ENCODE measurements around the gene CACFD1. TPM values are rescaled to one million over a fixed set of nuclear protein-coding genes. Genes with fewer than 3 reads are reported as not detected.

CACFD1 gene
- total RNA-seq, 4 donors from 2014 or later, result 6.8 to 11.6 (median 9.4) TPM

DNA sequence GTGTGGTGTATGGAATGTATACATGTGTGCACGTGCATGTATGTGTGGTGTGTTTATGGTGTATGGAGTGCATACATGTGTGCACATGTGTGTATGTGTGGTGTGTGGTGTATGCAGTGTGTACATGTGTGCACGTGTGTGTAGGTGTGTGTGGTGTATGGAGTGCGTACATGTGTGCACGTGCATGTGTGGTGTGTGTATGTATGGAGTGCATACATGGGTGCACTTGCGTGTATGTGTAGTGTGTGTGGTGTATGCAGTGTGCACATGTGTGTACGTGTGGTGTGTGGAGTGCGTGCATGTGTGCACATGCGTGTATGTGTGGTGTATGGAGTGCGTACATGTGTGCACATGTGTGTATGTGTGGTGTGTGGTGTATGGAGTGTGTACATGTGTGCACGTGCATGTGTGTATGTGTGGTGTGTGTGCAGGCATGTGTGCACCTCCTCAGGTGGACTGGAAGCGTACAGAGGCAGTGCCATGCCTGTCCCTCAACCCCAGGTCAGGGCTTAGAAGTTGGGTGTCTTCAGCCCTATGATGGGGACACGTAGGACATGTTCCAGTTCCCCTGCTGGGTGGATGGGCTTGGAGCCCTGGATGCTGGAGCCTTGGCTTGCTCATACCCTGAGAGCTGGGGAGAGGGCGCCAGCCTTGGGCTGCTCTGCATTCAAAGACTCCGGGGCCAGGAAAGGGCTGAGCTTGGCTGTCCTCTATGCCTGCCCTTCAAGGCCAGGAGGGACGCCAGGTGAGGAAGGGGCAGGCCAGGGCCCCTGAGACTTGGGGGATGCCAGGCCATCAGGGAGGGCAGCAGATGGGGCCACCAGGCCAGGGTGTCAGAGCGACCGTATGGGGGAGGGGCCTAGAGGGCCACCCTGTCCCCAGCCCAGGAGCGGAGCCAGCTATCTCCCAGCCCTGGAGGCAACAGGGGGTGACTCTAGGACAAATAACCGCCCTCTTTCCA lies 52.8 kb downstream of the CACFD1 start:
- peaks cover 28% of the 10 kb centered on the region for H3K4me1 ChIP-seq
- H3K27ac ChIP-seq, result no peak overlapping the region
- 83% methylated on average over 18 of the region's 19 CpGs for WGBS
- H3K9me3 ChIP-seq, result no peaks in the 10 kb centered on the region
- H3K27me3 ChIP-seq, result peaks cover 6% of the 10 kb centered on the region
- no peak for DNase-seq (ENCODE audit: low spot score in 2 of 2)
- no peak overlapping the region for H3K4me3 ChIP-seq
- H3K36me3 ChIP-seq, result no peaks in the 10 kb centered on the region
- TF ChIP-seq POLR2A (IDR thresholded peaks at IDR 0.05) (no peak), EP300 (IDR thresholded peaks at IDR 0.05) (no peak), POLR2AphosphoS5 (IDR thresholded peaks at IDR 0.05) (no peak)
- TF ChIP-seq, protein P1, sequence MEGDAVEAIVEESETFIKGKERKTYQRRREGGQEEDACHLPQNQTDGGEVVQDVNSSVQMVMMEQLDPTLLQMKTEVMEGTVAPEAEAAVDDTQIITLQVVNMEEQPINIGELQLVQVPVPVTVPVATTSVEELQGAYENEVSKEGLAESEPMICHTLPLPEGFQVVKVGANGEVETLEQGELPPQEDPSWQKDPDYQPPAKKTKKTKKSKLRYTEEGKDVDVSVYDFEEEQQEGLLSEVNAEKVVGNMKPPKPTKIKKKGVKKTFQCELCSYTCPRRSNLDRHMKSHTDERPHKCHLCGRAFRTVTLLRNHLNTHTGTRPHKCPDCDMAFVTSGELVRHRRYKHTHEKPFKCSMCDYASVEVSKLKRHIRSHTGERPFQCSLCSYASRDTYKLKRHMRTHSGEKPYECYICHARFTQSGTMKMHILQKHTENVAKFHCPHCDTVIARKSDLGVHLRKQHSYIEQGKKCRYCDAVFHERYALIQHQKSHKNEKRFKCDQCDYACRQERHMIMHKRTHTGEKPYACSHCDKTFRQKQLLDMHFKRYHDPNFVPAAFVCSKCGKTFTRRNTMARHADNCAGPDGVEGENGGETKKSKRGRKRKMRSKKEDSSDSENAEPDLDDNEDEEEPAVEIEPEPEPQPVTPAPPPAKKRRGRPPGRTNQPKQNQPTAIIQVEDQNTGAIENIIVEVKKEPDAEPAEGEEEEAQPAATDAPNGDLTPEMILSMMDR (IDR thresholded peaks at IDR 0.05), result no peak

DNA sequence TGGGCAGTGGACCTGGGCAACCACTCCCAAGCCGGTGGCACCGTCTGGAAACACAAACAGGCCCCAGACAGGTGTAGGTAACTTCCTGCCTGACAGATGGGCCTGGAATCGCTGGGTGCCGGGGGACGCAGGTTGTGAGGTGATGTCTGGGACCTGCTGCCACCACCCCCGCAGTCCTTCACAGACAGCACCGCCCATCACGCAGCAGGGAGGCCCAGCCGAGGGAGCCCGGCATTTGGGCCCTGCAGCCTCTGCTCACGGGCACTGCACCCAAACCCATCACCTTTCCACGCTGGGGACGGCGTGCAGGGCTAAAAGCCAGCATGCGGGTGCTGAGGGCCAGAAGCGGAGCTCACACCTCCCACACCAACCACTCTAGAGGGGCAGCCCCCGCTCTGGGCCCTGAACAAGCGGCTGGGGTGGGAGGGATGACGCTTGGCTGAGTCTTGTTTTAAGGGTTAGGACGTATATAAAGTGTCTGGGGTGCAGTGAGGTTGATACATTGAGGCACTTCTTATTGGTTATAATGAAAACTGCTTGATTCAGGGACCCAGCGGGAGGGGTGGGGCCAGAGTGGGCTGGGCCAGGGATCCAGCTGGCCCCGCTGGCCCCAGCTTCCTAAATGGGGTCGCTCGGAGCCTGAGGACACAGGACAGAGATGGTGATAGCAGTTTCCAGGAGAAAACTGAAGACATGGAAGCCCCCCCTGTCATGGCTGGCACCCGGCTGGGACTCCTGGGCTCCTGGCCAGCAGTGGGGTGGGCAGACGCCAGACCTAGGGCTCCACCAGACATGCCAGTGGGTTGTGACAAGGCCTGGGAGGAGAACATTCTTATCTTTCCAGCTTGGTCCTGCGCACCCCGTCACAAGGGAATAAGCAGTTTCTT lies 53.7 kb downstream of the CACFD1 start:
- H3K36me3 ChIP-seq, result no peaks in the 10 kb centered on the region
- H3K4me3 ChIP-seq, result no peak overlapping the region
- DNase-seq (ENCODE audit: low spot score in 2 of 2), result no peak
- H3K27me3 ChIP-seq, result peaks cover 3% of the 10 kb centered on the region
- no peaks in the 10 kb centered on the region for H3K9me3 ChIP-seq
- no peak overlapping the region for H3K27ac ChIP-seq
- TF ChIP-seq, protein P1 (IDR thresholded peaks at IDR 0.05), result no peak
- TF ChIP-seq POLR2AphosphoS5 (IDR thresholded peaks at IDR 0.05), result no peak
- no peak for TF ChIP-seq POLR2A (IDR thresholded peaks at IDR 0.05)
- no peak for TF ChIP-seq EP300 (IDR thresholded peaks at IDR 0.05)
- peaks cover 28% of the 10 kb centered on the region for H3K4me1 ChIP-seq
- 67% methylated on average over 15 of the region's 28 CpGs for WGBS

DNA sequence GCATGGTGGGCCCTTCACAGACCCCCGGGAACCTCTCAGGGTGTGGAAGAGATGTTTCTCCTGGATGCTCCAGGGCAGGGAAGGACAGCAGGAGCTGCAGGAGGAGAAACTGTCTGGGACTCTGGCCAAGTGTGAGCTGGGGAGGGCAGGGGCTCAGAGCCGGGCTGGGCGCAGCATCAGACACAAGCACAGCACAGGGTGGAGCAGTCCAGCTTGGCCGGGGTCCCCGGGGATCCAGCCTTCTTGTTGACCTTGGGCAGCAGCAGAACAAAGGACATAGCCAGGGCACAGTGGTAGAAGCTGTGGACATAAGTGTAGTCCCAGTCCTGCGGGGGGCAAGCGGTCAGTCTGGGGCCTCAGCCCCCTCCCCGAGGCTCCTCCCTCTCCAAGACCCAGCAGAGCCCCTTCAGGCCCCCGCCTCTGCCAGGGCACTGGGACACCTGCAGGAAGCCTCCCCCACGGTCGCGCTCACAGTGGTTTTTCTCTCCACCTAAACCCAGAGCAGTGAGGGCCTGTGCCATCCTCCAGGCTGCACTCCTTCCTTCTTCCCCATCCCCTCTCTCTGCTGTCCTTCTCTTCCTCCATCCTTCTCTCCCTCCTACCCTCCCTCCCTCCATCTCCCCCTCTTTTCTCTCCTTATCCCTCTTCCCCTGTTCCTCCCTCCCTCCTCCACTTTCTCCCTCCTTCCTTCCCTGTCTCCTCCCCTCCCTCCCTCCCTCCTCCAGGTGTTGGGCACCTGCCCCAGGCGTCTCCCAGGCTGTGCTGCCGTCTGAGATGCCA lies 54.9 kb downstream of the CACFD1 start:
- DNase-seq (ENCODE audit: low spot score in 2 of 2), result no peak
- H3K4me1 ChIP-seq, result peaks cover 20% of the 10 kb centered on the region
- no peaks in the 10 kb centered on the region for H3K36me3 ChIP-seq
- no peaks in the 10 kb centered on the region for H3K27me3 ChIP-seq
- no peak for TF ChIP-seq POLR2AphosphoS5 (IDR thresholded peaks at IDR 0.05)
- no peak for TF ChIP-seq EP300 (IDR thresholded peaks at IDR 0.05)
- TF ChIP-seq POLR2A (IDR thresholded peaks at IDR 0.05), result no peak
- TF ChIP-seq, protein P1 (IDR thresholded peaks at IDR 0.05), result no peak
- WGBS, result 55% methylated on average over 12 of the region's 14 CpGs
- no peak overlapping the region for H3K27ac ChIP-seq
- no peak overlapping the region for H3K4me3 ChIP-seq
- no peaks in the 10 kb centered on the region for H3K9me3 ChIP-seq

DNA sequence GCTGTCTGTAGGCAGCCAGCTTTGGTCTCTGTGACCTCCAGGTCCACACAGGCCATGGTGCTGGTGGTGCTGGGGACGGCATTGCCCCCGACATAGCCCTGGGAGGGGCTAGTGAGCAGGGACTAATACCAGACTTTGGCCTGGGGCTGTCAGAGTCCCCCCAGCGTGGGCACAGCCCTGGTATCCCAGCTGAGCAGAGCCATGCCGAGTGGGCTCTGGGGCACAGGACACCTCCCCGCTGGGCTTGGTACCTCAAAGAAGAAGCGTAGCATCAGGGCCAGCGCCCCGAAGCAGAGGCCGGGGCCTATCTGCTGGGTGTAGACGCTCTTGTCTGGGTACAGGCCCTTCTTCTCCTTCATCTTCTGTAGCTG lies 55.4 kb downstream of the CACFD1 start:
- DNase-seq (ENCODE audit: low spot score in 2 of 2), result no peak
- no peak overlapping the region for H3K27ac ChIP-seq
- no peaks in the 10 kb centered on the region for H3K27me3 ChIP-seq
- H3K4me1 ChIP-seq, result peaks cover 15% of the 10 kb centered on the region
- TF ChIP-seq POLR2A (IDR thresholded peaks at IDR 0.05) (no peak), EP300 (IDR thresholded peaks at IDR 0.05) (no peak), POLR2AphosphoS5 (IDR thresholded peaks at IDR 0.05) (no peak)
- TF ChIP-seq, protein P1 (IDR thresholded peaks at IDR 0.05), result no peak
- 78% methylated on average over 8 of the region's 10 CpGs for WGBS
- no peaks in the 10 kb centered on the region for H3K9me3 ChIP-seq
- H3K4me3 ChIP-seq, result no peak overlapping the region
- no peaks in the 10 kb centered on the region for H3K36me3 ChIP-seq
